Measurements from ENCODE around the gene C1orf115.

C1orf115 gene

GRCh38 chr1:220742520-220742919 lies 52.4 kb downstream of the C1orf115 start:
- Histone ChIP-seq H3K4me1 (no peaks in the 10 kb centered on the region), H3K27ac (no peak overlapping the region), H3K4me3 (no peak overlapping the region), H3K27me3 (peaks cover 5 to 13% (median 10%) of the 10 kb centered on the region in 11 experiments), H3K36me3 (no peaks in the 10 kb centered on the region), H3K9me3 (replicated peaks in 1 of 11) (peaks cover 0 to 3% (median 2%) of the 10 kb centered on the region in 11 experiments; a peak in 11 of 22 replicates), H3K9ac (no peak overlapping the region), H3K4me2 (no peak overlapping the region), H4K20me1 (no peaks in the 10 kb centered on the region)
- TF ChIP-seq Cebpa-rat (IDR thresholded peaks at IDR 0.05): no peak

- Histone ChIP-seq H3K4me3 (no peak overlapping the region), H3K4me2 (no peak overlapping the region), H3K4me1 (no peaks in the 10 kb centered on the region), H3K9me3 (replicated peaks in 1 of 11) (peaks cover 17 to 29% (median 25%) of the 10 kb centered on the region in 11 experiments), H3K9ac (no peak overlapping the region), H3K27ac (no peak overlapping the region), H3K36me3 (no peaks in the 10 kb centered on the region), H4K20me1 (no peaks in the 10 kb centered on the region), H3K27me3 (peaks cover 25 to 43% (median 38%) of the 10 kb centered on the region in 11 experiments)
- no peak for TF ChIP-seq Cebpa-rat (IDR thresholded peaks at IDR 0.05)
Measured at GRCh38 chr1:220746851-220747250, 56.7 kb downstream of the C1orf115 start.

- H3K4me3 ChIP-seq: no peak overlapping the region
- H4K20me1 ChIP-seq: no peaks in the 10 kb centered on the region
- H3K4me2 ChIP-seq: no peak overlapping the region
- H3K27me3 ChIP-seq: peaks cover 25 to 43% (median 38%) of the 10 kb centered on the region in 11 experiments
- H3K36me3 ChIP-seq: no peaks in the 10 kb centered on the region
- peaks cover 17 to 29% (median 25%) of the 10 kb centered on the region in 11 experiments for H3K9me3 ChIP-seq (replicated peaks in 1 of 11)
- H3K4me1 ChIP-seq: no peaks in the 10 kb centered on the region
- no peak for TF ChIP-seq Cebpa-rat (IDR thresholded peaks at IDR 0.05)
- no peak overlapping the region for H3K9ac ChIP-seq
- H3K27ac ChIP-seq: no peak overlapping the region
Measured at GRCh38 chr1:220747437-220748088, 57.4 kb downstream of the C1orf115 start.

- Histone ChIP-seq H3K9me3 (replicated peaks in 1 of 11) (peaks cover 17 to 29% (median 25%) of the 10 kb centered on the region in 11 experiments), H3K4me1 (no peaks in the 10 kb centered on the region), H3K4me2 (peak within 1 kb of the TSS in 3 of 11 experiments; percentile 3 to 29 (median 9); a peak in 4 of 22 replicates), H3K27ac (no peak within 1 kb of the TSS), H4K20me1 (no peaks in the 10 kb centered on the region), H3K4me3 (peak within 1 kb of the TSS in 2 of 10 experiments; percentile 7 to 13; a peak in 2 of 20 replicates), H3K36me3 (no peaks in the 10 kb centered on the region), H3K27me3 (peaks cover 25 to 43% (median 38%) of the 10 kb centered on the region in 11 experiments), H3K9ac (no peak within 1 kb of the TSS)
- no peak for TF ChIP-seq Cebpa-rat (IDR thresholded peaks at IDR 0.05)
Measured at GRCh38 chr1:220748089-220748934, 58.1 kb downstream of the C1orf115 start, which contains the start of gene MTARC2. MTARC2 (plus strand) TSS chr1:220748322; CDS start chr1:220748532, 210 bp downstream.

Measured in BLaER1 treated with 17β-estradiol and CSF1 and Interleukin-3, amounts not matched to agents 10 nM and 100 nM (cell line).